Measurements from ENCODE around the gene NCL.
"Not testable (repeated sequence)": the region's sequence is repeated elsewhere in the genome, so short reads cannot be mapped to it uniquely, and the experiment has no call there.

The NCL gene

DNA sequence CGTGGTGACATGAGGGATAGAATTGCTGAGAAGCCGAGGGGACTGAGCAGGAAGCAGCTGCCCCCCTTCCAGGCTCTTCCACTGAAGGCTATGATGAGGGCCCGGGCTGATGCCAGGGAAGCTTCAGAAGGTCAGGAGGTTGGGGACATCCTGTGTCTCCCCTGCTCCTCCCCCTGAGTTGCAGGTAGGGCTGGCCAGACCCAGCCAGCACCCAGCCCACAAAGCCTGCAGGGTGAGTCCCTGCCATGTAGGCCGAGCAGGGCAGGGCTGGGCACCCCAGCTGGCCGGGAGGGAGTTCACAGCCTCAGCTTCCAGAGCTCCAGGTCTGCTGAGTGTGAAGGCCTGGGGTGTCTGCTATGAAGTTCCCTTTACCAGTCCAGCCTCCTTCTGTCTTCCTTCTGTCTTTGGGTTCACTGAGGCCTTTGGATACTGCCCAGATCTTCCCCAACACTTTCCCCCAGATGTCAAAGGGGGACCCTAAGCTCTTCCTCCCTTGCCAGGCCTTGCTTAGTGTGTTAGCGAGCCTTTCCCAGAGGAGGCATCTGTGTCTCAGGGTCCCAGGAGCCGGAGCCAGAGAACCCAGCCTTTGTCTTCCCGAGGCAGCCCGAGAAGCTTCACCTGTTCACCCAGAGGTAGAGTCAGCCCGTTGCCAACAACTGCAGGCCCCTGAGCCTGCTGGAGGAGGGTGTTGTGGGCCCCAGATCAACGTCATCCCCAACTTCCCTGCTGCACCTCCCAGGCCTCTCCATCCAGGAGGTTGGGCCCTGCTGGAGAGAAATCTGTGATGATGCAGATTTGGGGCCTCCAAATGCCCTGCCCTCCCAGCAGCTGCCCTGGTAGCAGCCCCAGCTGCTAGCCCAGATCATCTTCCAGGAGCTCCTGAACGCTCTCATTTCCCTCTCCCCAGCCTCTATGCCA is 3.6 kb upstream of the NCL start:
- DNase-seq: no peak

DNA sequence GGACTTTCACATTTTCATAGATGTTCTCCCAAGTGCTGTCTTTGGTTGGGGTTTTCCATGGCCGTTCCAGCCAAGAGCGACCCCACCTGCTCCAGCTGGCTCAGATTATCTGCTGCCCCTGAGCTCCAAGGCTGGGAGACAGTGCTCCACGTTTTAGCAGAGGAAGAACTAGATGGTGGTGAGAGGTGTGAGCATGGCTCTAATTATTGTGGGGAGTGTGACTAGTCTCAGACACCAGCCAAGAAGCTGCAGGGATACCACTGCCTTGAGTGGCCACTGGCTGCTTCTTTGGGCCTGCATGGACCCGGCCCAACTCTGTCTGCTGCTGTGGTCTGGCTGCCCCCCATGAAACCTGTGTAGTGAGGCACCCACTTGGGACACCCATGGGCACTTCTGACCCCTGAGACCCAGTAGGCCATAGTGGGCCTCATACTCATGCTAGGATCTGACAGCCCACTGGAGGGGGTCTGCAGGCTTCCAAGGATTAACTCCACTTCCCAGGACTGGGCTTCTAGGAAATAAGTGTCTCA is 2.8 kb upstream of the NCL start:
- no peak for DNase-seq

DNA sequence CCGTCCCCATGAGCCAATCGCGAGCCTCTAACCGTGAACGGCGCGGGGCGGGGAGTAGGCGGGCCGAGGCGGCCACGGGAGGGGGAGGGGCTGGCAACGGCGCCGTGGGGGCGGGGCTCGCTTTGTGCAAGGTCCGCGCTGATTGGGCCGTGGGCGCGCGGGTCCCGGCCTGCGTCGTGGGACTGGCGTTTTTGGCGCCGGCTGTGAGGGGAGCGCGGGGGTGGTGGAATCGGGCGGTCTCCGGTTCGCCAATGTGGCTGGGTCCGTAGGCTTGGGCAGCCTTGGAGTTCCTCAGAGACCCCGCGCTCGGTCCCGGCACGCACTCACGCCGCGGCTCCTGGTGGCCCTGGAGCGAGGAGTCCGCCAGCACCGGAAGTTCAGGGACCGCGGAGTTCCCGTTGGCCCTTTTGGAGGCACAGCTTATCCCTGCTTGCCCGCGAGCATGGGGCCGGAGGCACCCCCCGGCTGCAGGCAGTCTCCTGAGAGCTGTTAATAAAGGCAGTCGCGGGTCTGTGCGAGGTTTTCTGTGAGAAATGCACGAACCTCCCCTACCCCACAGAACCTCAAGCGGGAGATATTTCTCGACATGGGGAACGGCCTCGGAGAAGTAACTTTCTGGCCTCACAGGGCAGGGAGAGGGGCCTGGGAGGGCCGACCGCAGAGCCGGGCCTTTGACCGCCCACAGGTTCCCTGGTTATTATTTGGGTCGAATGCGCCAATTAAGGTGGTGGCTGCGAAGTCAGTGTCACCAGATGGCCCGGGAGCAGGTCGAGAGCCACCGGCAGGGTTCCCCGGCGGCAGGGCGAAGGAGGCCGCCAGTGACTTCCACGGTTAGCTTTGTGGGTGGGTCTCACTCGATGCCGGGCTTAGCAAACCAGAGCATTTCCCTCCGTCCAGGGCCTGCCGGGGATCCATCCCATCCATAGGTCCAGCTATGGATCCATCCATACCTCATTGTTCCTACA is 574 bp upstream of the NCL start:
- DNase-seq: peak; percentile 95

DNA sequence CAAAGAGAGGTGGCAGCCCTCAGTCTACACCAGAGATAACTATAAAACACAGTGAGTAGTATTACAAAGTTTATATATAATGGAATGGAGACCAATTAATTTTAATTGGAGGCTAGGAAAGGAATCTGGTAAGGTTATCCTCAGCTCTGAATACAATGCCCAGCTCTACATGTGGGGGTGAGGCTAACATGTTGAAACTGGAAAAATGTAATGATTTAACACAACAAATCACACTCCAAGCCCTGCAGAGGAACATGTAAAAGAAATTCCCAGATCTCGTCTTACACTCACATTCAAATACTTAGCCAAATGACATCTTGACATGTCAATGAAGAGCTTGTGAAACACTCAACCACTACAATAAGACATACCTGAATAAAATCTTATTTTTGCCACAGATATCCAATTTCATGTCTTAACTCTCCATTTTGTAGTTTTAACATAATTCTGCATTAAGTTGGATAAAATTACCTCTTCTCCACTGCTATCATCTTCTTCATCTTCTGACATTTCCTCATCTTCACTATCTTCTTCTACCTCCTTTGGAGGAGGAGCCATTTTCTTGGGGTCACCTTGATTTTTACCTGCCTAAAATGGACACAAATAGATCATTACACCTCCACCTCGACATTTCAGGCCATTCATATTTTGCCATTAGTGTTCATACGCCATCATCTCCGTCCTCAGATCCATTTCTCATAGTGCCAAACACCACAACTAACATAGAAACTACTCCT is 1.4 kb downstream of the NCL start:
- DNase-seq: no peak

DNA sequence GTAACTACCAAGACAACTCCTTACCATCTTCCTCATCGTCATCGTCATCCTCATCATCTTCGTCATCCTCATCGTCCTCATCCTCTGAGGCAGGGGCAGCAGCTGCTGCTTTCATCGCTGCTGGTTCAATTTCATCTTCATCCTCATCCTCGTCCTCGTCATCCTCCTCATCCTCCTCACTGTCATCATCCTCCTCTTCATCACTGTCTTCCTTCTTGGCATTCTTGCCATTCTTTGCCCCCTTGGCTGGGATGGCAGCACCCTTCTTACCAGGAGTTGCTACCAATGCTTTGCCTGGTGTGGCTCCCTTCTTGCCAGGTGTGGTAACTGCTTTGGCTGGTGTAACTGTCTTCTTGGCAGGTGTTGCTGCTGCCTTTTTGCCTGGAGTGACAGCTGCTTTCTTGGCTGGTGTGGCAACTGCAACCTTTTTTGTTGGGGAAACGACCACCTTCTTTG is 2.7 kb downstream of the NCL start:
- DNase-seq: no peak

DNA sequence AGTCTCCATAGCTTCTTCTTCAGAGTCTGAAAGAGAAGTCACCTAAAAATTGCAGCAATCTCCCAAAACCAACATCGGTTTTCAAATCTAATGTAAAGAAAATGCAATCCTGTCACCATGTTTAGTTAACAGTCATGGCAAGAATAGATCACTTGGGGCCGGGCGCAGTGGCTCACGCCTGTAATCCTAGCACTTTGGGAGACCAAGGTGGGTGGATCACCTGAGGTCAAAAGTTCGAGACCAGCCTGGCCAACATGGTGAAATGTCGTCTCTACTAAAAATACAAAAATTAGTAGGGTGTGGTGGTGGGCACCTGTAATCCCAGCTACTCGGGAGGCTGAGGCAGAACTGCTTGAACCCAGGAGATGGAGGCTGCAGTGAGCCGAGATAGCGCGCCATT is 3.4 kb downstream of the NCL start:
- not testable (repeated sequence) for DNase-seq

DNA sequence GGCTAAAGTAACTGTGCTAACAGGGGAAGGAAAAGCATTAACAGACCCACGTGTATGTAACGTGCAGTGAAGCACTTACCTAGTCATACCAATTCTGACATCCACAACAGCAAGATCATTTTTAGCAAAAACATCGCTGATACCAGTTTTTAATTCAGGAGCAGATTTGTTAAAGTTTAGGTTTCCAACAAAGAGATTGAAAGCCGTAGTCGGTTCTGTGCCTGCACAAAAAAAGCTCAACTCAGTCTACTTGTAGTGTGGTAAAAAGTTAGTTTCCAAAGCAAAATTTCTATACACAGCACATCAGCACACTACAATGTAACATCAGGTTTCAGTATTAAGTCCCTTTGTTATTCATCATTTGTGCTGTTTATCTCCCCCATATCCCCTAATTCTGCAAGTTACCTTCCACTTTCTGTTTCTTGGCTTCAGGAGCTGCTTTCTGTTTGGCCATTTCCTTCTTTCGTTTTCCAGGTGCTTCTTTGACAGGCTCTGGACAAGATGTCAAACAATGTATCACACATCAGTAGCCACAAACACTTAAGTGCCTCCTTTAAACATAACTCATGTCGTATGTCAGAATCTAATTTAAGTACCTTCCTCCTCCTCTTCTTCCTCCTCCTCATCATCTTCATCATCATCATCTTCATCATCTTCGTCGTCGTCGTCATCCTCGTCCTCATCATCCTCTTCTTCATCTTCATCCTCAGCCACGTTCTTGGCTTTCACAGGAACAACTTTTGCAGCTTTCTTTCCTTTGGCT is 4.0 kb downstream of the NCL start:
- DNase-seq: no peak

DNA sequence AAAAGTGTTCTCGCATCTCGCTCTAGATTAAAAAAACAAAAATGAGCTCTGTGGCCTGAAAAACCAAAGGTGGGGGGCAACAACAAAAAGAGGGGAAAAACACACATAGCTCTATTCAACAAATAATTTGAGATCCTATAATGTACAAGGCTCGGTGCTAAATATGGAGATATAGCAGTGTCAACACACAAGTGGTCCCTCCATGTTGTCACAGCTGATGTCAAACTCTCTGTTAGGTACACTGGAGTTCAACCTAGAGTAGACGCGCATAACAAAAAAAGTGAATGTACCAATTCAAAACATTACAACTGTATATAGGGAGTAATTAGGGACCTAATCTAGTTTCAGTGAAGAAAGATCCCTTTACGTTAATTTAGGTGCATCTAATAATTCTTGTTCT is 5.9 kb downstream of the NCL start:
- no peak for DNase-seq

DNA sequence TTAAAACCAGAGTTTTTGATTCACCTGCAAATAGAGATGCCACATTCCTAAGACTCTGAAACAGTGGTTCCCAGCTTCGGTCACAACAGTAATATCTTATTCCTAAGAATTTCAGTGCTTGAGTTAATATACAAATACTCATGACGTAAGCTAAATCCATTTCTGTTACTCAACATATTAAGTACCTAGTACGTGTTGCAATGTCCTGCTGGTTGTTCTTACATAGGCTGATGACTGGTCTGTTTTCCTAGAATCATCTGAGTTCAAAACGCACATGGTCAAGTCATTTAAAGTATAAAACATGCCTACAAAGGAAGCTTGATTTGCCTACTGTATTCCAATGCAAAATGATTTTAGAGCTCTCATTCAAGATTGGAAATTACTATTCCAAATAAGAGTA is 7.2 kb downstream of the NCL start:
- DNase-seq: no peak

DNA sequence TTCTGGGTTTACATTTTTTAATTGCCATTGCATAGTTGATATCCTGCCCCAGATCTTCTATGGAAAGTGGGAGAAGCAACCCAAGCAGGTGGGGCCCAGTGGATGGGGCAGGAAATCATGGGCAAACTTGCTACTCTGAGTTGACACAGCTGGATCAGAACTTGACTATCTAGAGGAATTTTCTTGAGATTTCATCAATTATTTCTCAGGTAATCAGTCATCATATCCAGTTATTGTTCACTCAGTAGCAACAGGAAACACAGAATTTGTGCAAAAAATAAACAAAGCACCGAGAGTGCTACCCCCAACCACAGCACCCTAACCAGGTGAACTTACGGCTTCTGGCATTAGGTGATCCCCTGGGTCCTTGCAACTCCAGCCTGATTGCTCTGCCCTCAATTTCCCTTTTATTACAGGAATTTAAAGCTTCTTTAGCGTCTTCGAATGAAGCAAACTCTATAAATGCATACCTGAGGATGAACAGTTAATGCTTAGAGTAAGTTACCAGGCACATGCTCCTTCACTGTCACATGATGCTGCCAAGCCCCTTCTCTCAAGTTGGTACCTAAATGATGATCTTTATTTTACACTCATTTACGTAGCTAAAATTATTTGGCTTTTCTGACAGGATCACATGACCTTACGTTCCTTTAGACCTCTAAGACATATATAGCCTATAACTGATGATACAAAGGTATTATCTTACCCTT is 7.8 kb downstream of the NCL start:
- DNase-seq: no peak

DNA sequence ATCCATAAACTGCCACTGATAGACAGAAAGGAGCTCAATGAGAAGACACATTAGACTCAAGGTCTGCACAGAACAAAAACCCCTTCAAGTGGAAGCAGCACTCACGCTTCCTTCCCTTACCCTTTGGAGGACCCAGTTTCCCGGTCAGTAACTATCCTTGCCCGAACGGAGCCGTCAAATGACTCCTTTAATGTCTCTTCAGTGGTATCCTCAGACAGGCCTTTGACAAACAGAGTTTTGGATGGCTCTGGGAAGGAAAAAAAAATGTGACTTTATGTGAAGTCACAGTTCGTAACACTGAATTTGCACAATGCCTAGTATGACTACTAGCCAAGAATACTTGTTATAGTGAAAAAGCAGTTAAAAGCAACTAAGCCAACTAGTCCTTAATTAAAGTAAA is 8.4 kb downstream of the NCL start:
- no peak for DNase-seq

DNA sequence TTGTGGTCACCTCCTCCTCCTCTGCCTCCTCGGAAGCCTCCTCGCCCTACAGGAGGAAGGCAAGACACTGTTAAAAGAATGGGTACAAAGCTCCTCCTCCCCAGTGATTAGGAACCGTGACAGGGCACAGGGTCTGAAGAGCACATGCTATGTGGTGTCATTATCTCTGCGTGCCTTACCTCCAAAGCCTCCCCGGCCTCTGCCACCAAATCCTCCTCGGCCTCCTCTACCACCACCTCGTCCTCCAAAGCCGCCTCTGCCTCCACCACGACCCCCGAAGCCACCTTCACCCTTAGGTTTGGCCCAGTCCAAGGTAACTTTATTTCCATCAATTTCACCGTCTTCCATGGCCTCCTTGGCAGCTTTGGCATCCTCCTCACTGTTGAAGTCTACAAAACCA is 9.1 kb downstream of the NCL start:
- DNase-seq: no peak

DNA sequence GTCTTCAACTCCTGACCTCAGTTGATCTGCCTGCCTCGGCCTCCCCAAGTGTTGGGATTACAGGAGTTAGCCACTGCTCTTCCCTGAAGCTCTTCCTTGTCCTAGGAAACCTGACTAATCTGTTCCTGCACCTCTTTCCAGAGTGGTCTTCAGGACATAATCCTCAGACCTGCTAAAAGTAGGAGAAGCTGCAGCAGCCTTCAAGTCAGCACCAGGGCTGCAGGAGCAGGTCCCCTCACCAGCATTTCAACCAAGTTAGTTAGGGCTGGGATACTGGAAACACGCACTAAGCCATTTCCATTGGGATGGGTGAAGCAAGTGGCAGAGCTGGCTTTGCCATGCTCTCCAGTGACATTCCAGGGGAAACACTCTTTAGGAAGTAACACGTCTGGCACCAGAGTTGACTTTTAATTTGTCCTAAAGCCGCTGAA is 9.9 kb downstream of the NCL start:
- no peak for DNase-seq

DNA sequence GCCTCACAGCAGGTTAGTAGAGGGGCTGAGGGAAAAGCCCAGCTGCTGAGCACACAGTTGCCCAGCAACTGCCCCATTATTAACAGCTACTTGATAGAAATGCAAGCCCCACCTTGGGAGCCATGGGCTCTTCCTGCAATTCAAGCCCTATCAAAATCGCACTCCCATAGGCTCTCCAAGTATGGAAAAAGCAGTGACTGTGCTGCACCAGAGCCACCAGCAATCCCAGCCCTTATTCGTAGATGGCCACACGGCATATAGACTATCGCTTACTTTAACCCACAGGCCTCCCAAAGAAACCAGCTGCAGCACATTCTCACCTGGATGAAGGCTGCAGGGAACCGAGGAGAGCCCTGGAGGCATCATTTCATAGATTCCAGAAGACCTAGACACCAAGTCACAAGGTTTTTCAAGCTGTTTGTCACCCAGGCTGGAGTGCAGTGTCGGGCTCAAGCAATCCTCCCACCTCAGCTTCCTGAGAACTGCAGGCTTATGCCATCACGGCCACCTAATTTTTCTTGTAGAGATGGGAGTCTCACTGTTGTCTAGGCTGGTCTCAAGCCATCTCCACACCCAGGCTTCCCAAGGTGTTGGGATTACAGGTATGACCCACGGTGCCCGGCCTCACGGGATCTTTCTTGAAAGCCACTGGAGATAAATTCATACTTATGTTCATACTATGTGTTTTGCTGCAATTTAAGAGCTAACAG is 11.3 kb downstream of the NCL start:
- DNase-seq: no peak

DNA sequence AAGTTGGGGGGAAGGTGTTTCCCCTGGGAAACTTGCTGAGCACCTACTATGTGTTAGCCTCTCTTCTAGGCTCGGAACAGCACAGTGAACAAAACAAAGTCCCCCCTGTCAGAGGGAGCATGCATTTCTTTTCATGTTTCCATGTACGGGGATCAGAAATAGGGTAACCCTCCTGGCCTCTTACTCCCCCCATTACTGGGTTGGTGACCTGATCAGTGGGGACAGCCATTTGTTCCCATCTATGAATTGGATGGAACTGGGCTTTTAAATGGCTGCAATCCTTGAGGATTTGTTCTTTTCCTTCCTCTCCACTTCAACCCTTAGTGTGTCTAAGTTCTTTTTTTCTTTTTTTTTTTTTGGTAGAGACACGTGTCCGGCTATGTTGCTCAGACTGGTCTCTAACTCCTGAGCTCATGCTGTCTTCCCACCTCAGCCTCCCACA is 13.7 kb downstream of the NCL start:
- no peak for DNase-seq

DNA sequence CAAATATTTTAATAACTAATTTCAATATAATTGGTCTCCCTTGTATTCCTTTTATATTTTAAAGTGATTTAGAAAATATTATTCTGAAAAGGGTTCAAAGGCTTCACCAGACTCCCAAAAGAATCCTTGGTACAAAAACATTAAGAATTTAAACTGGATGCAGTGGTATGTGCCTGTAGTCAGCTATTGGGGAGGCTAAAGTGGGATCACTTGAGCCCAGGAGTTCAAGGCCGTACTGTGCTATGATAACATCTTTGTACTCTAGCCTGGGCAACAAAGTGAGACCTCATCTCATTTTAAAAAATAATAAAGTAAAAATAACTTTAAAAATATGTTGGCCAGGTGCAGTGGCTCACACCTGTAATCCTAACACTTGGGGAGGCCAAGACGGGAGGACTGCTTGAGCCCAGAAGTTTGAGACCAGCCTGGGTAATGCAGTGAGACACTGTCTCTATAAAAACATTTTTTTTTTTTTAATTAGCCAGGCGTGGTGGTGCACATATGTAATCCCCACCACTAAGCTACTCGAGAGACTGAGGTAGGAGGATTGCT is 14.7 kb downstream of the NCL start:
- DNase-seq: no peak

DNA sequence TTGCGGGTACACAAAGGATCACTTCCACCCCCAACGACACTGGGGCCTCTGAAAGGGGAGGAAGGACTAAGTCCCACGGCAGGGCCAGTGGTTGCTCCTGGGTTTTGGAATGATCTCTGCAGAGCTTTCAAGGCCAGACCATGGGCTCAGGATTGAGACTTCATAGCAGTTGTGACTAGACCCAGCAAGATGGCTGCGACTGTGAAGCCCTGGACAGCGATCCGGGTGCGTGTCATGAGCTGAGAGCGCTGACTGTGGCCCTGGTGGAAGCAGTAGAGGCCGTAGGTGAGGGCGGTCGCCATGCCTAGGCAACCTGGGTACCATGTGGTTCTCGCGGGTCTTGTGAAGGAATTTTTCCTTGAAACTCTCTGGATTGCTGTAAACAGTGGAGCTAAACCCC is 27.3 kb downstream of the NCL start:
- DNase-seq: no peak

DNA sequence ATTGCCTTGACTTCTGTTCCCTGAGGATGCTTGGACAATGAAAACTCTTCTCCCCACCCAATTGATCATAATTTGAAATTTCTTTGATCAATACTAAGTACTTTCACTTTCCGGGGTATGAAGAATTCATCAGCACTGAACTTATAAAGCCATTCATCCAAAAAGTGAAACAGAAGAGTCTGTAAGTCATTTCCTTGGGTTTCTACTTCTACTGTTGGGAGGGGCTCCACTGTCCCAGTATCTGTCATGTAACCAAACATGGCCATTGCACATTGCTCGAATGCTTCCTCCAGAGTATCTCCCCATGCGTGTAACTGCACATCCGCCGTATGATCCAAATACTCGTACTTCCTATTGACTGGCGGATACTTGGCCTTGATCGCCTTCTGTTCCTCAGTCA is 30.3 kb downstream of the NCL start:
- no peak for DNase-seq

DNA sequence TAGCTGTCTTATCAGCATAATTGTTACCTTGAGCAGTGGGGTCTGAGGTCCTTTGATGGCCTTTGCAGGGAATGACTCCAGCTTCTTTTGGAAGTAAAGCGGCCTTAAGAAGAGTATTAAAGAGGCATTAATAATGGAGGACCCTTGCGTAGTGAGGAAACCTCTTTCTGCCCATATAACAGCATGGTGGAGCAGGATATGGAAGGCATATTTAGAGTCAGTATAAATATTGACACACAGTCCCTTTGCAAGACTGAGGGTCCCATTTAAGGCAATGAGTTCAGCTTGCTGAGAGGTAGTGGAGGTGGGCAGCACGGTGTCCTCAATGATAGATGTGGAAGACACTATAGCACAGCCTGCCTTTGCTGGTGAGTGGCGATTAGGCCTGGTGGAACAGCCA is 32.7 kb downstream of the NCL start:
- DNase-seq: no peak

DNA sequence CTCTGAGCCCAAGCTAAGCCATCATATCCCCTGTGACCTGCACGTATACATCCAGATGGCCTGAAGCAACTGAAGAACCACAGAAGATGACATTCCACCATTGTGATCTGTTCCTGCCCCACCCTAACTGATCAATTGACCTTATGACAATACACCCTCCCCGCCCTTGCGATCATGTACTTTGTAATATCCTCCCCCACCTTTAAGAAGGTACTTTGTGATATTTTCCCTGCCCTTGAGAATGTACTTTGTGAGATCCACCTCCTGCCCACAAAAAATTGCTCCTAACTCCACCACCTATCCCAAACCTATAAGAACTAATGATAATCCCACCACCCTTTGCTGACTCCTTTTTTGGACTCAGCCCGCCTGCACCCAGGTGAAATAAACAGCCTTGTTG is 33.8 kb downstream of the NCL start:
- DNase-seq: not testable (repeated sequence)
